K562 (cell line): ENCODE results near the gene ZNF775. TPM values are rescaled to one million over a fixed set of nuclear protein-coding genes. Genes with fewer than 3 reads are reported as not detected.

Experiments
- CXXC5 ChIP-seq: fragments of 250-450 bp; sonication (Bioruptor Pico); IDR thresholded peaks from 2 replicates; pipeline ENCODE4 v1.8.0; 2022; ENCODE audit warnings: inconsistent platforms, mild to moderate bottlenecking, moderate library complexity
- ELF4 ChIP-seq: fragments of 450-650 bp; formaldehyde crosslinking; IDR thresholded peaks from 2 replicates; pipeline ENCODE4 v1.4.0; 2022; ENCODE audit warnings: missing genetic modification characterization
- GTF2A2 ChIP-seq: IDR thresholded peaks from 2 replicates; pipeline ENCODE4 v1.6.1; 2016; ENCODE audit warnings: mild to moderate bottlenecking, missing genetic modification characterization, missing compliant biosample characterization
- KHSRP ChIP-seq: fragments of 450-650 bp; IDR thresholded peaks from 2 replicates; pipeline ENCODE4 v1.6.1; 2017
- MTF1 ChIP-seq: fragments of 250-450 bp; sonication (Bioruptor Pico); IDR thresholded peaks from 2 replicates; pipeline ENCODE4 v1.9.0; 2021; ENCODE audit warnings: moderate library complexity, mild to moderate bottlenecking, inconsistent platforms, borderline replicate concordance
- NCOA4 ChIP-seq: fragments of 450-650 bp; IDR thresholded peaks from 2 replicates; pipeline ENCODE4 v1.6.1; 2018; ENCODE audit warnings: mild to moderate bottlenecking; ENCODE audit not compliant: partially characterized antibody
- NFIX ChIP-seq: fragments of 250-450 bp; sonication (Bioruptor Pico); IDR thresholded peaks from 2 replicates; pipeline ENCODE4 v1.4.0; 2020; ENCODE audit warnings: low read depth, mild to moderate bottlenecking, moderate library complexity
- NFXL1 ChIP-seq: fragments of 450-650 bp; formaldehyde crosslinking; IDR thresholded peaks from 2 replicates; pipeline ENCODE4 v1.4.0; 2021; ENCODE audit warnings: mild to moderate bottlenecking
- POU5F1 ChIP-seq: fragments of 150-350 bp; IDR thresholded peaks from 2 replicates; pipeline ENCODE4 v1.6.1; 2014; ENCODE audit warnings: borderline replicate concordance, low read length, low read depth, mild to moderate bottlenecking; ENCODE audit not compliant: partially characterized antibody
- TEAD1 ChIP-seq, 2 experiments: fragments of 450-650 bp in 1 of 2; sonication (generic) in 1 of 2; formaldehyde crosslinking; IDR thresholded peaks; 2 replicates each; pipeline versions ENCODE4 v1.4.0 to v1.8.0; 2020 to 2022; ENCODE audit warnings: mild to moderate bottlenecking in 2 of 2, missing genetic modification reagents in 1 of 2
- TRIM28 ChIP-seq: fragments of 450-650 bp; IDR thresholded peaks from 2 replicates; pipeline ENCODE4 v1.6.1; 2017
- ZNF133 ChIP-seq: fragments of 250-450 bp; sonication (Bioruptor Pico); IDR thresholded peaks from 2 replicates; pipeline ENCODE4 v1.4.0; 2020; ENCODE audit warnings: mild to moderate bottlenecking
- ZNF583 ChIP-seq: fragments of 250-450 bp; sonication (Bioruptor Pico); IDR thresholded peaks from 2 replicates; pipeline ENCODE4 v1.4.0; 2020
- polyA plus RNA-seq, 8 experiments: library from polyadenylated mRNA; depleted of rRNA in 4 of 8; stranded (reverse) in 5 of 8; unstranded in 3 of 8; fragments of >200 nt; fragmentation: Nextera tagmentation in 2 of 8; fragmentation: Illumina TruSeq in 1 of 8; extraction: Ambion mirVana in 2 of 8; extraction: Trizol in 1 of 8; gene quantifications; 2 replicates each; pipeline versions ENCODE4 v1.2.1 to v1.2.3, GENCODE V29; 2011 to 2014; ENCODE audit warnings: inconsistent platforms in 1 of 8, missing spikeins in 1 of 8
- total RNA-seq, 7 experiments: library from RNA; depleted of rRNA in 6 of 7; stranded (reverse); fragments of >200 nt in 6 of 7; fragmentation: Illumina TruSeq in 2 of 7; extraction: Trizol in 2 of 7; gene quantifications; 2 replicates each; pipeline versions ENCODE4 v1.2.1 to v1.2.3, GENCODE V29; 2011 to 2021; ENCODE audit warnings: low replicate concordance in 1 of 7
- TF ChIP-seq, protein P1 (sequence below), 2 experiments: fragments of 450-650 bp in 1 of 2; IDR thresholded peaks; 2 replicates each; pipeline ENCODE4 v1.6.1; 2011 to 2017; ENCODE audit warnings: low read depth in 2 of 2, antibody characterized with exemption in 1 of 2, borderline replicate concordance in 1 of 2, low read length in 1 of 2, mild to moderate bottlenecking in 1 of 2, mixed read lengths in 1 of 2; ENCODE audit not compliant: control insufficient read depth in 1 of 2
- TF ChIP-seq, protein P2 (sequence below), 2 experiments: fragments of 450-650 bp; IDR thresholded peaks; 2 replicates each; pipeline ENCODE4 v1.6.1; 2016
- TF ChIP-seq, protein P3 (sequence below): fragments of 250-450 bp; sonication (Bioruptor Pico); IDR thresholded peaks from 2 replicates; pipeline ENCODE4 v1.5.0; 2021; ENCODE audit warnings: mild to moderate bottlenecking, borderline replicate concordance
- TF ChIP-seq, protein P4 (sequence below): fragments of 200-800 bp; sonication (Bioruptor generic); IDR thresholded peaks from 2 replicates; pipeline ENCODE4 v1.6.1; 2017; ENCODE audit warnings: missing genetic modification characterization, missing compliant biosample characterization
- TF ChIP-seq, protein P5 (sequence below): conservative IDR thresholded peaks from 2 replicates; pipeline ENCODE4 v1.6.1; 2011; ENCODE audit warnings: low read depth, mild to moderate bottlenecking, low read length; ENCODE audit not compliant: control insufficient read depth

ZNF775 gene
- total and polyA plus RNA-seq, 9 of the 15 experiments (the other 6 are each of a cell fraction or from before 2014, with no cell fraction given) = 0.04 to 18.7 (median 4.9) TPM

DNA sequence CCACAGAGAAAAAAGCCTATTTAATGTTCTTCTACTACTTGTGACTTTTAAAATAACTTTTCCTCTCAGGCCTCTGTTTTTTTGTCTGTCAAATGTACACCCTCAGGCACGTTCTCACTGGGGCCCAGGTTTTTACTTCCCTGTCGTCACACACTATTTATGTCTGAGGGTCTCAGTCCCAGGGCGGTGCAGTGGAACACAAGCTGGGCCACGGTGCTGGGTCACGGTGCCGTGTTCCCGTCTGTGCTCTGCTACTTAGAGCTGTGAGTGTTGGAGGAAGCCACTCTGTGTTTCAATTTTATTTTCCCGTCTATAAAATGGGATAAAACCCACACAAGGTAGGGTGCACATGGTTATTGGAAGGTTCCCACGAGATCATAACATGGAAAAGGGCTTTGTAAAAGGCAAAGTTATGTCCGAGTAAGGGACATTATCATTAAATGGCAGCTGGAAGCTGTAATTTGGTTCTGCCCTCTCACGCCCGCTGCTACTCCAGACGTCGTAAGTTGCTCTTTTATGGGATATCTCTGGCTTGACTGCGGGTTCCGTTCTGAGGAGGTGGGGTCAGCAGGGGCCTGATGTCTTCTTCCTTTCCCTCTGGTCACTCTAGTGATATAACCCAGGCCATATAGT, 25.2 kb downstream of the ZNF775 start (continued):
- TF ChIP-seq, protein P1, sequence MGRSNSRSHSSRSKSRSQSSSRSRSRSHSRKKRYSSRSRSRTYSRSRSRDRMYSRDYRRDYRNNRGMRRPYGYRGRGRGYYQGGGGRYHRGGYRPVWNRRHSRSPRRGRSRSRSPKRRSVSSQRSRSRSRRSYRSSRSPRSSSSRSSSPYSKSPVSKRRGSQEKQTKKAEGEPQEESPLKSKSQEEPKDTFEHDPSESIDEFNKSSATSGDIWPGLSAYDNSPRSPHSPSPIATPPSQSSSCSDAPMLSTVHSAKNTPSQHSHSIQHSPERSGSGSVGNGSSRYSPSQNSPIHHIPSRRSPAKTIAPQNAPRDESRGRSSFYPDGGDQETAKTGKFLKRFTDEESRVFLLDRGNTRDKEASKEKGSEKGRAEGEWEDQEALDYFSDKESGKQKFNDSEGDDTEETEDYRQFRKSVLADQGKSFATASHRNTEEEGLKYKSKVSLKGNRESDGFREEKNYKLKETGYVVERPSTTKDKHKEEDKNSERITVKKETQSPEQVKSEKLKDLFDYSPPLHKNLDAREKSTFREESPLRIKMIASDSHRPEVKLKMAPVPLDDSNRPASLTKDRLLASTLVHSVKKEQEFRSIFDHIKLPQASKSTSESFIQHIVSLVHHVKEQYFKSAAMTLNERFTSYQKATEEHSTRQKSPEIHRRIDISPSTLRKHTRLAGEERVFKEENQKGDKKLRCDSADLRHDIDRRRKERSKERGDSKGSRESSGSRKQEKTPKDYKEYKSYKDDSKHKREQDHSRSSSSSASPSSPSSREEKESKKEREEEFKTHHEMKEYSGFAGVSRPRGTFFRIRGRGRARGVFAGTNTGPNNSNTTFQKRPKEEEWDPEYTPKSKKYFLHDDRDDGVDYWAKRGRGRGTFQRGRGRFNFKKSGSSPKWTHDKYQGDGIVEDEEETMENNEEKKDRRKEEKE (IDR thresholded peaks at IDR 0.05; ENCODE audit: borderline replicate concordance in 1 of 2, control insufficient read depth in 1 of 2, low read depth in 2 of 2, low read length in 1 of 2) = no peak
- no peak for TF ChIP-seq ZNF583
- no peak for TF ChIP-seq KHSRP
- no peak for TF ChIP-seq ELF4 (CRISPR knock-in tag)
- TF ChIP-seq, protein P2, sequence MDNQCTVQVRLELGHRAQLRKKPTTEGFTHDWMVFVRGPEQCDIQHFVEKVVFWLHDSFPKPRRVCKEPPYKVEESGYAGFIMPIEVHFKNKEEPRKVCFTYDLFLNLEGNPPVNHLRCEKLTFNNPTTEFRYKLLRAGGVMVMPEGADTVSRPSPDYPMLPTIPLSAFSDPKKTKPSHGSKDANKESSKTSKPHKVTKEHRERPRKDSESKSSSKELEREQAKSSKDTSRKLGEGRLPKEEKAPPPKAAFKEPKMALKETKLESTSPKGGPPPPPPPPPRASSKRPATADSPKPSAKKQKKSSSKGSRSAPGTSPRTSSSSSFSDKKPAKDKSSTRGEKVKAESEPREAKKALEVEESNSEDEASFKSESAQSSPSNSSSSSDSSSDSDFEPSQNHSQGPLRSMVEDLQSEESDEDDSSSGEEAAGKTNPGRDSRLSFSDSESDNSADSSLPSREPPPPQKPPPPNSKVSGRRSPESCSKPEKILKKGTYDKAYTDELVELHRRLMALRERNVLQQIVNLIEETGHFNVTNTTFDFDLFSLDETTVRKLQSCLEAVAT (IDR thresholded peaks at IDR 0.05) = 0 out of 4 replicates have a peak, but pooled peaks of 1 of the 2 experiments have one; percentile 27
- TF ChIP-seq MTF1 (CRISPR knock-in tag) = no peak
- no peak for TF ChIP-seq NFIX (CRISPR knock-in tag)
- no peak for TF ChIP-seq GTF2A2 (tag)
- TF ChIP-seq TEAD1 (CRISPR knock-in tag; IDR thresholded peaks at IDR 0.05) = peak in 1 of 2 experiments; percentile 58; a peak in 2 of 4 replicates
- TF ChIP-seq, protein P3, sequence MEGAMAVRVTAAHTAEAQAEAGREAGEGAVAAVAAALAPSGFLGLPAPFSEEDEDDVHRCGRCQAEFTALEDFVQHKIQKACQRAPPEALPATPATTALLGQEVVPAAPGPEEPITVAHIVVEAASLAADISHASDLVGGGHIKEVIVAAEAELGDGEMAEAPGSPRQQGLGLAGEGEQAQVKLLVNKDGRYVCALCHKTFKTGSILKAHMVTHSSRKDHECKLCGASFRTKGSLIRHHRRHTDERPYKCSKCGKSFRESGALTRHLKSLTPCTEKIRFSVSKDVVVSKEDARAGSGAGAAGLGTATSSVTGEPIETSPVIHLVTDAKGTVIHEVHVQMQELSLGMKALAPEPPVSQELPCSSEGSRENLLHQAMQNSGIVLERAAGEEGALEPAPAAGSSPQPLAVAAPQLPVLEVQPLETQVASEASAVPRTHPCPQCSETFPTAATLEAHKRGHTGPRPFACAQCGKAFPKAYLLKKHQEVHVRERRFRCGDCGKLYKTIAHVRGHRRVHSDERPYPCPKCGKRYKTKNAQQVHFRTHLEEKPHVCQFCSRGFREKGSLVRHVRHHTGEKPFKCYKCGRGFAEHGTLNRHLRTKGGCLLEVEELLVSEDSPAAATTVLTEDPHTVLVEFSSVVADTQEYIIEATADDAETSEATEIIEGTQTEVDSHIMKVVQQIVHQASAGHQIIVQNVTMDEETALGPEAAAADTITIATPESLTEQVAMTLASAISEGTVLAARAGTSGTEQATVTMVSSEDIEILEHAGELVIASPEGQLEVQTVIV (CRISPR knock-in tag) = peak; percentile 34; the same call in 1 of the 2 replicates
- no peak for TF ChIP-seq ZNF133 (CRISPR knock-in tag)
- no peak for TF ChIP-seq POU5F1
- peak; percentile 29 for TF ChIP-seq CXXC5
- no peak for TF ChIP-seq NCOA4
- TF ChIP-seq, protein P4, sequence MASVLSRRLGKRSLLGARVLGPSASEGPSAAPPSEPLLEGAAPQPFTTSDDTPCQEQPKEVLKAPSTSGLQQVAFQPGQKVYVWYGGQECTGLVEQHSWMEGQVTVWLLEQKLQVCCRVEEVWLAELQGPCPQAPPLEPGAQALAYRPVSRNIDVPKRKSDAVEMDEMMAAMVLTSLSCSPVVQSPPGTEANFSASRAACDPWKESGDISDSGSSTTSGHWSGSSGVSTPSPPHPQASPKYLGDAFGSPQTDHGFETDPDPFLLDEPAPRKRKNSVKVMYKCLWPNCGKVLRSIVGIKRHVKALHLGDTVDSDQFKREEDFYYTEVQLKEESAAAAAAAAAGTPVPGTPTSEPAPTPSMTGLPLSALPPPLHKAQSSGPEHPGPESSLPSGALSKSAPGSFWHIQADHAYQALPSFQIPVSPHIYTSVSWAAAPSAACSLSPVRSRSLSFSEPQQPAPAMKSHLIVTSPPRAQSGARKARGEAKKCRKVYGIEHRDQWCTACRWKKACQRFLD (CRISPR knock-in tag) = peak; percentile 74
- TF ChIP-seq, protein P5, sequence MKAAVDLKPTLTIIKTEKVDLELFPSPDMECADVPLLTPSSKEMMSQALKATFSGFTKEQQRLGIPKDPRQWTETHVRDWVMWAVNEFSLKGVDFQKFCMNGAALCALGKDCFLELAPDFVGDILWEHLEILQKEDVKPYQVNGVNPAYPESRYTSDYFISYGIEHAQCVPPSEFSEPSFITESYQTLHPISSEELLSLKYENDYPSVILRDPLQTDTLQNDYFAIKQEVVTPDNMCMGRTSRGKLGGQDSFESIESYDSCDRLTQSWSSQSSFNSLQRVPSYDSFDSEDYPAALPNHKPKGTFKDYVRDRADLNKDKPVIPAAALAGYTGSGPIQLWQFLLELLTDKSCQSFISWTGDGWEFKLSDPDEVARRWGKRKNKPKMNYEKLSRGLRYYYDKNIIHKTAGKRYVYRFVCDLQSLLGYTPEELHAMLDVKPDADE = no peak
- no peak for TF ChIP-seq NFXL1 (CRISPR knock-in tag)
- TF ChIP-seq TRIM28 = 0 out of 2 replicates have a peak, but pooled peaks have one; percentile 15
